ENCODE measurements around the gene SORCS2. TPM values are rescaled to one million over a fixed set of nuclear protein-coding genes. Genes with fewer than 3 reads are reported as not detected.

Gene SORCS2
- total RNA-seq, 4 donors from 2014 or later, result 2.0 to 7.4 (median 3.6) TPM

DNA sequence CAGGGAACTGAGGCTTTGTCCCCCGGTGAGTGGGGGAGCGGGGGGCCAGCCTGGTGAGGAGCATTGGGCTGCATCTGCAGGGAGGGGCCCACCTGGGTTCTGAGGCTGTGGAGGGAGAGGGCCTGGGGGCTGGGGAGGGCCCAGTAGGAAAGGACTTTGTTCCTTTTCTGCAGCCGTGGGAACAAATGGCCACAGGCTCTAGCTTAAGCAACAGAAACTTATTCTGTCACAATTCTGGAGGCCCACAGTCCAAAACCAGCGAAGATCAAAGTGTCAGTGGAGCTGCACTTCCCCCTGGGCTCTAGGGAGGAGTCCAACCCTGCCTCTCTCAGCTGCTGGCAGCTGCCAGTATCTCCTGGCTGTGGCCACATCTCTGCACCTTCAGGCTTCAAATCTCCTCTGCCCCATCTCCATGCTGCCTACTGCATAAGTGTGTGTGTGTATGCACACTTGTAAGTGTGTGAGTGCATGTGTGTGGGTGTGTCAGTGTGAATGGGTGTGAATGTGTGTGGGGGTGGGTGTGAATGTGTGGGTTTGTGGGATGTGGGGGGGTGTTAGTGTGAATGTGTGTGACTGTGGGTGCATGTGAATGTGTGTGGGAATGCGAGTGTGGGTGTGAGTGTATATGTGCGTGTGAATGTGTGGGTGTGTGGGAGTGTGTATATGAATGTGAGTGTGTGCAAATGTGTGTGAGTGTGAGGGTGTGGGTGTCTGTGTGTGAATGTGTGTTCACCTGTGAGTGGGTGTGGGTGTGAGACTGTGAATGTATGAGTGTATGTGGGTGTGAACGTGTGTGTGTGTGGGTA lies 446.8 kb downstream of the SORCS2 start:
- peak; percentile 22 for ATAC-seq
- no peak for TF ChIP-seq POLR2A (IDR thresholded peaks at IDR 0.05)
- WGBS, 2 donors (ENCODE audit: low coverage in 1 of 2), result 89 to 90% methylated on average over 3 to 4 of the region's 7 CpGs
- no peaks in the 10 kb centered on the region for H3K36me3 ChIP-seq
- no peak overlapping the region for H3K27ac ChIP-seq
- no peak overlapping the region for H3K4me3 ChIP-seq
- no peaks in the 10 kb centered on the region for H3K4me1 ChIP-seq
- H3K9me3 ChIP-seq, result peaks cover 0 to 6% (median 0%) of the 10 kb centered on the region in 3 donors
- no peaks in the 10 kb centered on the region for H3K27me3 ChIP-seq

DNA sequence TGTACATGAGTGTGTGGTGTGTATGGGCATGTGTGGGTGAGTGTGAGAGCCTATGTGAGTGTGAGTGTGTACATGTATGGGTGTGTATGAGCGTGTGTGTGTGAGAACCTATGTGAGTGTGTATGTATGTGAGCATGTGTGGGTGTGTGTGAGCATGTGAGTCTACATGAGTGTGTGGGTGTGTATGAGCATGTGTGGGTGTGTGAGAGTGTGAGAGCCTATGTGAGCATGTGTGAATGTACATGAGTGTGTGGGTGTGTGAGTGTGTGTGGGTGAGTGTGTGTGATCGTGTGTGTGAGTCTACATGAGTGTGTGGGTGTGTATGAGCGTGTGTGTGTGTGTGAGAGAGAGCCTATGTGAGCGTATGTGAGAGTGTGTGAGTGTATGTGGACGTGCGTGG lies 447.8 kb downstream of the SORCS2 start:
- Histone ChIP-seq H3K36me3 (no peaks in the 10 kb centered on the region), H3K27me3 (no peaks in the 10 kb centered on the region), H3K9me3 (peaks cover 0 to 12% (median 0%) of the 10 kb centered on the region in 3 donors), H3K4me1 (no peaks in the 10 kb centered on the region), H3K27ac (no peak overlapping the region), H3K4me3 (no peak overlapping the region)
- ATAC-seq, result no peak
- WGBS, 2 donors (ENCODE audit: low coverage in 1 of 2), result 73 to 89% methylated on average over 5 to 6 of the region's 6 CpGs
- TF ChIP-seq POLR2AphosphoS5 (IDR thresholded peaks at IDR 0.05), result no peak

DNA sequence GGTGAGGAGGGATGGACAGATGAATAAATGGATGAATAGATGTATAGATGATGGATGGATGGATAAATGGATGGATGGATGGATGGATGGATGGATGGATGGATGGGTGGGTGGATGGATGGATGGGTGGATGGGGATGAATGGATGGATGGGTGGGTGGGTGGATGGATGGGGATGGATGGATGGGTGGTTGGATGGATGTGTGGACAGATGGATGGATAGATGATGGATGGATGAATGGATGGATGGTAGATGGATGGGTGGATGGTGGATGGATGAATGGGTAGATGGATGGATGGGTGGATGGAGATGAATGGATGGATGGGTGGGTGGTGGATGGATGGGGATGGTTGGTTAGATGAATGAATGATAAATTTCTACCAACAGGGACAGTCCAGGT lies 449.4 kb downstream of the SORCS2 start:
- peaks cover 0 to 12% (median 0%) of the 10 kb centered on the region in 3 donors for H3K9me3 ChIP-seq
- no peak overlapping the region for H3K4me3 ChIP-seq
- H3K4me1 ChIP-seq, result no peaks in the 10 kb centered on the region
- ATAC-seq, result no peak
- H3K36me3 ChIP-seq, result no peaks in the 10 kb centered on the region
- no peaks in the 10 kb centered on the region for H3K27me3 ChIP-seq
- no peak for TF ChIP-seq POLR2AphosphoS5 (IDR thresholded peaks at IDR 0.05)
- TF ChIP-seq, protein P1, sequence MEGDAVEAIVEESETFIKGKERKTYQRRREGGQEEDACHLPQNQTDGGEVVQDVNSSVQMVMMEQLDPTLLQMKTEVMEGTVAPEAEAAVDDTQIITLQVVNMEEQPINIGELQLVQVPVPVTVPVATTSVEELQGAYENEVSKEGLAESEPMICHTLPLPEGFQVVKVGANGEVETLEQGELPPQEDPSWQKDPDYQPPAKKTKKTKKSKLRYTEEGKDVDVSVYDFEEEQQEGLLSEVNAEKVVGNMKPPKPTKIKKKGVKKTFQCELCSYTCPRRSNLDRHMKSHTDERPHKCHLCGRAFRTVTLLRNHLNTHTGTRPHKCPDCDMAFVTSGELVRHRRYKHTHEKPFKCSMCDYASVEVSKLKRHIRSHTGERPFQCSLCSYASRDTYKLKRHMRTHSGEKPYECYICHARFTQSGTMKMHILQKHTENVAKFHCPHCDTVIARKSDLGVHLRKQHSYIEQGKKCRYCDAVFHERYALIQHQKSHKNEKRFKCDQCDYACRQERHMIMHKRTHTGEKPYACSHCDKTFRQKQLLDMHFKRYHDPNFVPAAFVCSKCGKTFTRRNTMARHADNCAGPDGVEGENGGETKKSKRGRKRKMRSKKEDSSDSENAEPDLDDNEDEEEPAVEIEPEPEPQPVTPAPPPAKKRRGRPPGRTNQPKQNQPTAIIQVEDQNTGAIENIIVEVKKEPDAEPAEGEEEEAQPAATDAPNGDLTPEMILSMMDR (IDR thresholded peaks at IDR 0.05), result no peak
- no peak for TF ChIP-seq POLR2A (IDR thresholded peaks at IDR 0.05)
- no peak for TF ChIP-seq EP300 (IDR thresholded peaks at IDR 0.05)
- no peak overlapping the region for H3K27ac ChIP-seq

DNA sequence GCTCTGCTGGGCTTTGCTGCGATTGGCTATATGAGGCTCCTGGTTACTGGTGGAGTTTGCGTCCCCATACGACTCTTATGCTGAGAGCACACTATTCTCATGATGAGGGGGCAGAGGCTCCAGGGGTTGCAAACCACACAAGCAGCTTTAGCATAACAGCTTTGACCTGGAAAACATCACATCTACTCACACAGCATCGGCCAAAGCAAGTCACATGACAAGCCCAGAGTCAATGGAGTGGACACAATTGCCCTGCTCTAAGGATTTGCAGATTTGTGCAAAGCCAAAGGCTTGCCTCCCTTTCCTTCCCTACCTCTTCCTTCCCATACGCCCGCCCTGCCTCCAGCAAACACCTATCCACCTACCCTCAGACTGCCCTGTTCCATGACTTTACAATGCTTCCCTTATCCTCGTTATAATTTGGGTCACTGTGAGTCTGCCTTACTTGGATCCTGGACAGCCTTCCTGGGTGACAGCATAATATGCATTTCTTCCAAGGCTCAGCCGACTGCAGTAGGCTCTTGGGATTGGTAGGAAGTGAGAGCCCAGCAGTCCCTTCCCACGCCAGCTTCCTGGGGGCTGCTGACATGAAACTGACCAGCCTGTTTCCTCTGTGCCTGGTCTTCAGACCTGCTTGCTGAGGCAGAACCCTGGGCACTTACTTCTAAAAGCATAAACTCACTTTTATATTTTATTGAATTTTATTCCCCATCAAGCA lies 450.6 kb downstream of the SORCS2 start:
- Histone ChIP-seq H3K4me3 (no peak overlapping the region), H3K4me1 (no peaks in the 10 kb centered on the region), H3K27ac (no peak overlapping the region), H3K36me3 (no peaks in the 10 kb centered on the region), H3K27me3 (no peaks in the 10 kb centered on the region), H3K9me3 (peaks cover 0 to 12% (median 0%) of the 10 kb centered on the region in 3 donors)
- TF ChIP-seq POLR2AphosphoS5 (IDR thresholded peaks at IDR 0.05), result no peak
- WGBS, 2 donors (ENCODE audit: low coverage in 1 of 2), result 69 to 74% methylated on average over 6 of the region's 9 CpGs
- no peak for ATAC-seq

DNA sequence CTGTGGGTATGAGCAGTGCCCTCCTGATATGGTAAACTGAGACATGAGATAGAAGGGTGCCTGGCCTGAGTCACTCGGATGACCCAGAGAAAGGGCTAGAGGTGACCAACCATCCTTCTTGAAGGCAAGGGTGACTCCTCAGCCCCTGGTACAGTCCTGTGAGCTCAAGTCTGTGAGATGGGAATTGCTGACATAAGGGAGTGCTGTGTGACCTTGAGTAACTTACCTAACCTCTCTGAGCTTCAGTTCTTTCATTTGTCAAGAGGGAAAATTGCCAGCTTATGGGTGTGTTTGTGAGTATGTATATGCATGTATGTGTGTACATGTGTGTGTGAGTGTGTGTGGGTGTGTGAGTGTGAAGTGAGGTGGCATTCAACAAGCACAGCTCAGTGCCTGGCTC lies 452.8 kb downstream of the SORCS2 start:
- H3K9me3 ChIP-seq, result peaks cover 0 to 12% (median 0%) of the 10 kb centered on the region in 3 donors
- no peak overlapping the region for H3K4me3 ChIP-seq
- no peak overlapping the region for H3K27ac ChIP-seq
- no peaks in the 10 kb centered on the region for H3K27me3 ChIP-seq
- no peaks in the 10 kb centered on the region for H3K36me3 ChIP-seq
- ATAC-seq, result no peak
- no peaks in the 10 kb centered on the region for H3K4me1 ChIP-seq
- no peak for TF ChIP-seq POLR2AphosphoS5 (IDR thresholded peaks at IDR 0.05)
- TF ChIP-seq, protein P1 (IDR thresholded peaks at IDR 0.05), result no peak
- 100% methylated on average over 1 of the region's 1 CpG; no CpG with 5 or more reads in 1 of the 2 donors for WGBS, 2 donors (ENCODE audit: low coverage in 1 of 2)

DNA sequence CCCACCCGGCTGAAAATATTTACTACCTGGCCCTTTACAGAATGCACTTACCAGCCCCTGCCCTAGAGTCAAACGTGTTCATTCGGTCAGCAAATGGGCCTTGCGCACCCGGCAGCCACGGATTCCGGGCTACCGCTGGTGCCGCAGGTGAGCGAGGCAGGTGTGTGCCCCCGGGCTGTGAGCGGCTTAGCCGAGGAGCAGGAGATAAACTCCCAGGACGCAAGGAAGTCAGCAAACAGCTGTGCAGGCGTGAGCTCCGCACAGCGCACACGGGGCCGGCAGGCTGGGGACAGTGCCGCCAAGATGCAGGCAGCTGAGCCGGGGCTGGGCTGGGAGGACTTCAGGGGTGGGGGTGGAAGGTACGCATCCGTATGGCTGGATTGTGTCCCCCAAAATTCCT lies 453.6 kb downstream of the SORCS2 start:
- H3K27me3 ChIP-seq, result no peaks in the 10 kb centered on the region
- peaks cover 0 to 12% (median 0%) of the 10 kb centered on the region in 3 donors for H3K9me3 ChIP-seq
- no peak for TF ChIP-seq POLR2AphosphoS5 (IDR thresholded peaks at IDR 0.05)
- TF ChIP-seq, protein P1 (IDR thresholded peaks at IDR 0.05), result no peak
- no peak for TF ChIP-seq POLR2A (IDR thresholded peaks at IDR 0.05)
- TF ChIP-seq EP300 (IDR thresholded peaks at IDR 0.05), result no peak
- H3K4me3 ChIP-seq, result no peak overlapping the region
- 95 to 97% methylated on average over 8 to 11 of the region's 23 CpGs for WGBS, 2 donors (ENCODE audit: low coverage in 1 of 2)
- H3K4me1 ChIP-seq, result peaks cover 0 to 8% (median 0%) of the 10 kb centered on the region in 3 donors
- no peaks in the 10 kb centered on the region for H3K36me3 ChIP-seq
- H3K27ac ChIP-seq, result no peak overlapping the region
- ATAC-seq, result no peak
